IMR-90 (cell line): ENCODE results near the gene CDC14A. TPM values are rescaled to one million over a fixed set of nuclear protein-coding genes. Genes with fewer than 3 reads are reported as not detected.

Experiments
- ATAC-seq: fragments of 200-7000 bp; cut with Tn5 transposase; 2 replicates; pipeline ENCODE4 v1.9.1; 2020; ENCODE audit warnings: low read depth, mild to moderate bottlenecking, moderate library complexity
- BruUV-seq: library from RNA; stranded (reverse); fragments of 400-500 nt; replicated peaks from 2 replicates; lab custom pipeline; 2021; lab: Mats Ljungman, UMichigan
- CTCF ChIA-PET: fragments of 300-600 bp; formaldehyde crosslinking; extraction: SDS; loops from one replicate; lab custom pipeline; 2021; ENCODE audit warnings: antibody characterized with exemption; lab: Yijun Ruan, JAX
- POLR2A ChIA-PET: fragments of 300-600 bp; sonication (Branson Sonifier 250); formaldehyde crosslinking; loops from one replicate; lab custom pipeline; 2022; ENCODE audit warnings: antibody characterized with exemption; ENCODE audit not compliant: unreplicated experiment; lab: Charles Lee
- DNase-seq: peaks from one replicate; pipeline ENCODE4 v3.0.0; 2013
- H2AFZ ChIP-seq: replicated peaks from 2 replicates; pipeline ENCODE3; 2013; ENCODE audit warnings: low read length, mild to moderate bottlenecking; ENCODE audit not compliant: poor library complexity
- H2AK5ac ChIP-seq: 2 replicates; pipeline ENCODE4 v1.6.1; 2013; ENCODE audit warnings: low read depth, low read length, inconsistent platforms
- H2AK9ac ChIP-seq: replicated peaks from 2 replicates; pipeline ENCODE3; 2013; ENCODE audit warnings: mild to moderate bottlenecking, low read depth, low read length, moderate library complexity; ENCODE audit not compliant: poor library complexity
- H2BK120ac ChIP-seq: 2 replicates; pipeline ENCODE4 v1.6.1; 2013; ENCODE audit warnings: low read depth, low read length, inconsistent platforms
- H2BK15ac ChIP-seq: 3 replicates; pipeline ENCODE4 v1.6.1; 2013; ENCODE audit warnings: low read depth, low read length, inconsistent platforms
- H2BK20ac ChIP-seq: 2 replicates; pipeline ENCODE4 v1.6.1; 2013; ENCODE audit warnings: low read depth, mild to moderate bottlenecking, inconsistent platforms, low read length, moderate library complexity
- H2BK5ac ChIP-seq: 2 replicates; pipeline ENCODE4 v1.6.1; 2013; ENCODE audit warnings: mild to moderate bottlenecking, low read depth, low read length, inconsistent platforms; ENCODE audit not compliant: poor library complexity, severe bottlenecking
- H3K14ac ChIP-seq: replicated peaks from 2 replicates; pipeline ENCODE4 v1.6.1; 2013; ENCODE audit warnings: low read depth, low read length, inconsistent platforms
- H3K18ac ChIP-seq: 2 replicates; pipeline ENCODE4 v1.6.1; 2013; ENCODE audit warnings: low read depth, low read length, control low read depth
- H3K23ac ChIP-seq: 2 replicates; pipeline ENCODE4 v1.6.1; 2013; ENCODE audit warnings: low read depth, low read length, inconsistent platforms
- H3K27ac ChIP-seq: 2 replicates; pipeline ENCODE4 v1.5.1; 2013; ENCODE audit warnings: mild to moderate bottlenecking, control low read depth, low read length; ENCODE audit not compliant: insufficient read depth
- H3K27me3 ChIP-seq: 2 replicates; pipeline ENCODE4 v1.6.1; 2013; ENCODE audit warnings: low read length; ENCODE audit not compliant: control insufficient read depth, insufficient read depth
- H3K36me3 ChIP-seq: 2 replicates; pipeline ENCODE4 v1.6.1; 2013; ENCODE audit warnings: low read length, mixed read lengths; ENCODE audit not compliant: control insufficient read depth, insufficient read depth
- H3K4ac ChIP-seq: 2 replicates; pipeline ENCODE4 v1.6.1; 2013; ENCODE audit warnings: low read depth, low read length, inconsistent platforms
- H3K4me1 ChIP-seq: 2 replicates; pipeline ENCODE4 v1.6.1; 2013; ENCODE audit warnings: low read length, mixed read lengths; ENCODE audit not compliant: control insufficient read depth, insufficient read depth
- H3K4me2 ChIP-seq: 2 replicates; pipeline ENCODE4 v1.6.1; 2013; ENCODE audit warnings: low read depth, mild to moderate bottlenecking, control low read depth, low read length, moderate library complexity
- H3K4me3 ChIP-seq: 2 replicates; pipeline ENCODE4 v1.5.1; 2013; ENCODE audit warnings: low read depth, mild to moderate bottlenecking, control low read depth, low read length, moderate library complexity; ENCODE audit not compliant: insufficient read depth
- H3K56ac ChIP-seq: 2 replicates; pipeline ENCODE4 v1.6.1; 2013; ENCODE audit warnings: low read length, inconsistent platforms; ENCODE audit not compliant: insufficient read depth; ENCODE audit errors: extremely low read depth
- H3K79me1 ChIP-seq, 2 experiments: 2 replicates each; pipeline ENCODE4 v1.6.1; 2013; ENCODE audit warnings: low read length in 2 of 2, inconsistent platforms in 1 of 2, low read depth in 1 of 2
- H3K9ac ChIP-seq: 2 replicates; pipeline ENCODE4 v1.6.1; 2013; ENCODE audit warnings: low read depth, low read length, control low read depth
- H3K9me1 ChIP-seq: 2 replicates; pipeline ENCODE4 v1.6.1; 2013; ENCODE audit warnings: low read length, inconsistent platforms; ENCODE audit not compliant: insufficient read depth
- H3K9me3 ChIP-seq: 2 replicates; pipeline ENCODE4 v1.6.1; 2013; ENCODE audit warnings: low read length; ENCODE audit not compliant: control insufficient read depth, insufficient read depth
- H4K20me1 ChIP-seq: 2 replicates; pipeline ENCODE4 v1.6.1; 2013; ENCODE audit warnings: low read length, inconsistent platforms; ENCODE audit not compliant: insufficient read depth
- H4K5ac ChIP-seq: 2 replicates; pipeline ENCODE4 v1.6.1; 2013; ENCODE audit warnings: mild to moderate bottlenecking, low read depth, low read length, control low read depth
- H4K8ac ChIP-seq, 2 experiments: 2 replicates each; pipeline ENCODE4 v1.6.1; 2013; ENCODE audit warnings: low read depth in 2 of 2, low read length in 2 of 2, control low read depth in 1 of 2, inconsistent platforms in 1 of 2
- H4K91ac ChIP-seq: 2 replicates; pipeline ENCODE4 v1.6.1; 2013; ENCODE audit warnings: low read depth, low read length, inconsistent platforms; ENCODE audit not compliant: insufficient read depth
- CEBPB ChIP-seq: IDR thresholded peaks from 2 replicates; pipeline ENCODE4 v1.6.1; 2012; ENCODE audit warnings: low read depth, low read length, improper control_type of control experiment
- CTCF ChIP-seq: conservative IDR thresholded peaks from 2 replicates; pipeline ENCODE4 v1.5.1; 2012; ENCODE audit warnings: mild to moderate bottlenecking, low read depth, low read length, improper control_type of control experiment
- FOS ChIP-seq: fragments of 150-350 bp; IDR thresholded peaks from 2 replicates; pipeline ENCODE4 v1.6.1; 2016; ENCODE audit warnings: low read depth, low read length
- MXI1 ChIP-seq: IDR thresholded peaks from 2 replicates; pipeline ENCODE4 v1.6.1; 2012; ENCODE audit warnings: low read depth, mild to moderate bottlenecking, low read length, moderate library complexity, borderline replicate concordance
- NFE2L2 ChIP-seq: fragments of 150-350 bp; IDR thresholded peaks from 2 replicates; pipeline ENCODE4 v1.6.1; 2016; ENCODE audit warnings: low read depth, mild to moderate bottlenecking, low read length
- RCOR1 ChIP-seq: IDR thresholded peaks from 2 replicates; pipeline ENCODE4 v1.6.1; 2012; ENCODE audit warnings: mild to moderate bottlenecking, low read length, improper control_type of control experiment; ENCODE audit not compliant: insufficient replicate concordance
- WGBS, 2 experiments: methylation state at CpG; one replicate each; pipeline versions ENCODE4 v1.1.5 to v1.1.7; 2013; ENCODE audit warnings: missing lambda C conversion rate in 2 of 2; ENCODE audit not compliant: insufficient read length in 1 of 2; ENCODE audit errors: extremely low coverage in 2 of 2; 5-methylcytosine and 5-hydroxymethylcytosine counted together
- dilution Hi-C: fragments of 300-500 bp; cut with HindIII; formaldehyde crosslinking; loops from one replicate; pipeline ENCODE4 v1.14.3; 2018; ENCODE audit warnings: low sequenced_read_pairs; ENCODE audit not compliant: unreplicated experiment
- in situ Hi-C: fragments of 300-500 bp; cut with MboI; formaldehyde crosslinking; loops from 3 replicates; pipeline ENCODE4 v1.14.3; 2019; ENCODE audit warnings: low sequenced_read_pairs, inconsistent platforms, mixed read lengths
- intact Hi-C: fragments of 100-400 bp; cut with micrococcal nuclease; formaldehyde crosslinking; loops from 2 replicates; pipeline ENCODE4 v1.10.0; 2022
- polyA plus RNA-seq, 3 experiments: library from polyadenylated mRNA; depleted of rRNA; stranded (reverse); fragments of >200 nt; gene quantifications; 2 replicates each; pipeline ENCODE4 v1.2.3, GENCODE V29; 2012; ENCODE audit warnings: low replicate concordance in 1 of 3
- total RNA-seq: library from RNA; depleted of rRNA; stranded (reverse); fragments of >200 nt; gene quantifications from 2 replicates; pipeline ENCODE4 v1.2.3, GENCODE V29; 2012
- TF ChIP-seq, protein P1 (sequence below): fragments of 150-350 bp; IDR thresholded peaks from 2 replicates; pipeline ENCODE4 v1.6.1; 2017; ENCODE audit warnings: mild to moderate bottlenecking, antibody characterized with exemption, low read length, low read depth

CDC14A gene
- total and polyA plus RNA-seq, 2 of the 4 experiments (the other 2 are of a cell fraction): 1.7 to 3.0 TPM

GRCh38 chr1:100396651-100397050 lies 44.3 kb downstream of the CDC14A start:
- Histone ChIP-seq H3K14ac (no peak overlapping the region), H3K9me3 (no peaks in the 10 kb centered on the region), H2BK15ac (no peak overlapping the region), H4K20me1 (no peaks in the 10 kb centered on the region), H2BK20ac (no peak overlapping the region), H3K27ac (no peak overlapping the region), H3K4me1 (peaks cover 4% of the 10 kb centered on the region), H3K79me1 (peaks cover 0 to 7% of the 10 kb centered on the region in 2 experiments; a peak in 2 of 4 replicates), H3K23ac (no peak overlapping the region), H2AK5ac (no peak overlapping the region), H4K91ac (no peak overlapping the region), H3K4me3 (no peak overlapping the region), H3K56ac (no peak overlapping the region), H2AK9ac (no peak overlapping the region), H3K9me1 (peaks cover 6% of the 10 kb centered on the region; the same call in 1 of the 2 replicates), H2BK120ac (no peak overlapping the region), H2AFZ (no peak overlapping the region), H3K9ac (no peak overlapping the region), H3K36me3 (no peaks in the 10 kb centered on the region), H3K4ac (no peak overlapping the region), H4K8ac (no peak overlapping the region), H3K18ac (no peak overlapping the region), H4K5ac (no peak overlapping the region), H3K27me3 (no peaks in the 10 kb centered on the region), H3K4me2 (no peak overlapping the region), H2BK5ac (no peak overlapping the region)
- DNase-seq: no peak
- BruUV-seq: no TSS peak
- in situ Hi-C loops (no loop called here), dilution Hi-C loops (no loop called here), intact Hi-C loops (no loop called here)
- no peak for ATAC-seq
- CTCF ChIA-PET: interaction anchor here (0.6 kb wide), 1 partner anchor 60 kb away, joined by 7 read pairs; no protein-coding TSS in a partner anchor
- POLR2A ChIA-PET: no interaction called here
- WGBS, 2 experiments: no CpG with 5 or more reads among the region's 3 CpGs
- no peak for TF ChIP-seq RCOR1
- TF ChIP-seq CTCF: no peak
- TF ChIP-seq CEBPB: no peak
- no peak for TF ChIP-seq MXI1
- no peak for TF ChIP-seq FOS
- TF ChIP-seq, protein P1, sequence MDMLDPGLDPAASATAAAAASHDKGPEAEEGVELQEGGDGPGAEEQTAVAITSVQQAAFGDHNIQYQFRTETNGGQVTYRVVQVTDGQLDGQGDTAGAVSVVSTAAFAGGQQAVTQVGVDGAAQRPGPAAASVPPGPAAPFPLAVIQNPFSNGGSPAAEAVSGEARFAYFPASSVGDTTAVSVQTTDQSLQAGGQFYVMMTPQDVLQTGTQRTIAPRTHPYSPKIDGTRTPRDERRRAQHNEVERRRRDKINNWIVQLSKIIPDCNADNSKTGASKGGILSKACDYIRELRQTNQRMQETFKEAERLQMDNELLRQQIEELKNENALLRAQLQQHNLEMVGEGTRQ: no peak
- TF ChIP-seq NFE2L2: no peak
